Activated T-cell treated with anti-CD3 and anti-CD28 coated beads, Interleukin-2, amount 50 U/mL, for 72 hours (primary cell): Measurements from ENCODE around the gene GPR149. TPM values are rescaled to one million over a fixed set of nuclear protein-coding genes. Genes with fewer than 3 reads are reported as not detected.

ENCODE experiments used
- total RNA-seq, 2 donors: library from RNA; stranded (reverse); gene quantifications; one replicate each; pipeline ENCODE4 v1.2.3, GENCODE V29; 2022

The GPR149 gene
- total RNA-seq, 2 donors from 2014 or later, result not detected

Other genes with a start within 250 kb of the GPR149 start
- gene DHX36, start 105.7 kb downstream of the GPR149 start, total RNA-seq, result 10 to 100 TPM; 73.9 to 76.7 TPM